Measurements from ENCODE around the gene SCRT2.

The SCRT2 gene

DNA sequence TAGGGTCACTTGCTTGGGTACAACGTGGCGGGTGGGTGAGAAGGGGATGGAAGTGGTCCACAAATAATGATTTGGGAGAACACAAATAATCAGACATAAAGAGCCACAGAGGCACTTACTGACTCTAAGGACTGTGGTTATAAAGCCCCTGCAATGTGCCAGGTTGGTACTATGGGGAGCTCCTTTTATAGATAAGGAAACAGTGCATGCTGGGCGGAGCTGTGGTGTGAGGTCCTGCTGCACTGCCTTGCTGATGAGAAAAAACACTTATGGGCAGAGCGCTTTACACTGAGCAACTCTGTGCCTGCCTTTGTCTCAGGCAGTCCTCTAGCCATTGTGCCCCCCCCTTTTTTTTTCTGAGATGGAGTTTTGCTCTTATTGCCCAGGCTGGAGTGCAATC is 29.1 kb upstream of the SCRT2 start:
- Histone ChIP-seq H3K27ac (replicated peaks) (no peak overlapping the region), H3K4me3 (replicated peaks; ENCODE audit: insufficient read depth, low read length) (no peak overlapping the region), H3K27me3 (ENCODE audit: insufficient read depth, poor library complexity, severe bottlenecking) (no peaks in the 10 kb centered on the region)
- no peak for DNase-seq (ENCODE audit: low read depth in 1 of 2, low spot score in 1 of 2)
- TF ChIP-seq GABPA (IDR thresholded peaks at IDR 0.05; ENCODE audit: low read depth) (no peak), POLR2AphosphoS5 (IDR thresholded peaks at IDR 0.05; ENCODE audit: low read depth) (no peak), CTCF (IDR thresholded peaks at IDR 0.05; ENCODE audit: insufficient read depth, low read length) (no peak), SPI1 (IDR thresholded peaks at IDR 0.05; ENCODE audit: borderline replicate concordance, low read depth) (no peak)
- TF ChIP-seq, protein P1, sequence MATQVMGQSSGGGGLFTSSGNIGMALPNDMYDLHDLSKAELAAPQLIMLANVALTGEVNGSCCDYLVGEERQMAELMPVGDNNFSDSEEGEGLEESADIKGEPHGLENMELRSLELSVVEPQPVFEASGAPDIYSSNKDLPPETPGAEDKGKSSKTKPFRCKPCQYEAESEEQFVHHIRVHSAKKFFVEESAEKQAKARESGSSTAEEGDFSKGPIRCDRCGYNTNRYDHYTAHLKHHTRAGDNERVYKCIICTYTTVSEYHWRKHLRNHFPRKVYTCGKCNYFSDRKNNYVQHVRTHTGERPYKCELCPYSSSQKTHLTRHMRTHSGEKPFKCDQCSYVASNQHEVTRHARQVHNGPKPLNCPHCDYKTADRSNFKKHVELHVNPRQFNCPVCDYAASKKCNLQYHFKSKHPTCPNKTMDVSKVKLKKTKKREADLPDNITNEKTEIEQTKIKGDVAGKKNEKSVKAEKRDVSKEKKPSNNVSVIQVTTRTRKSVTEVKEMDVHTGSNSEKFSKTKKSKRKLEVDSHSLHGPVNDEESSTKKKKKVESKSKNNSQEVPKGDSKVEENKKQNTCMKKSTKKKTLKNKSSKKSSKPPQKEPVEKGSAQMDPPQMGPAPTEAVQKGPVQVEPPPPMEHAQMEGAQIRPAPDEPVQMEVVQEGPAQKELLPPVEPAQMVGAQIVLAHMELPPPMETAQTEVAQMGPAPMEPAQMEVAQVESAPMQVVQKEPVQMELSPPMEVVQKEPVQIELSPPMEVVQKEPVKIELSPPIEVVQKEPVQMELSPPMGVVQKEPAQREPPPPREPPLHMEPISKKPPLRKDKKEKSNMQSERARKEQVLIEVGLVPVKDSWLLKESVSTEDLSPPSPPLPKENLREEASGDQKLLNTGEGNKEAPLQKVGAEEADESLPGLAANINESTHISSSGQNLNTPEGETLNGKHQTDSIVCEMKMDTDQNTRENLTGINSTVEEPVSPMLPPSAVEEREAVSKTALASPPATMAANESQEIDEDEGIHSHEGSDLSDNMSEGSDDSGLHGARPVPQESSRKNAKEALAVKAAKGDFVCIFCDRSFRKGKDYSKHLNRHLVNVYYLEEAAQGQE (IDR thresholded peaks at IDR 0.05; ENCODE audit: insufficient replicate concordance, low read depth): no peak

GRCh38 chr20:703426-703825 is 27.8 kb upstream of the SCRT2 start:
- no peak overlapping the region for H3K4me3 ChIP-seq (replicated peaks; ENCODE audit: insufficient read depth, low read length)
- H3K27me3 ChIP-seq (ENCODE audit: insufficient read depth, poor library complexity, severe bottlenecking): no peaks in the 10 kb centered on the region
- no peak for DNase-seq (ENCODE audit: low read depth in 1 of 2, low spot score in 1 of 2)
- H3K27ac ChIP-seq (replicated peaks): no peak overlapping the region
- no peak for TF ChIP-seq CTCF (IDR thresholded peaks at IDR 0.05; ENCODE audit: insufficient read depth, low read length)
- no peak for TF ChIP-seq GABPA (IDR thresholded peaks at IDR 0.05; ENCODE audit: low read depth)
- TF ChIP-seq, protein P1 (IDR thresholded peaks at IDR 0.05; ENCODE audit: insufficient replicate concordance, low read depth): no peak
- no peak for TF ChIP-seq POLR2AphosphoS5 (IDR thresholded peaks at IDR 0.05; ENCODE audit: low read depth)
- TF ChIP-seq SPI1 (IDR thresholded peaks at IDR 0.05; ENCODE audit: borderline replicate concordance, low read depth): no peak

GRCh38 chr20:703006-703405 is 27.4 kb upstream of the SCRT2 start:
- Histone ChIP-seq H3K4me3 (replicated peaks; ENCODE audit: insufficient read depth, low read length) (no peak overlapping the region), H3K27me3 (ENCODE audit: insufficient read depth, poor library complexity, severe bottlenecking) (no peaks in the 10 kb centered on the region), H3K27ac (replicated peaks) (no peak overlapping the region)
- TF ChIP-seq, protein P1 (IDR thresholded peaks at IDR 0.05; ENCODE audit: insufficient replicate concordance, low read depth): no peak
- no peak for TF ChIP-seq SPI1 (IDR thresholded peaks at IDR 0.05; ENCODE audit: borderline replicate concordance, low read depth)
- TF ChIP-seq GABPA (IDR thresholded peaks at IDR 0.05; ENCODE audit: low read depth): no peak
- TF ChIP-seq CTCF (IDR thresholded peaks at IDR 0.05; ENCODE audit: insufficient read depth, low read length): no peak
- TF ChIP-seq POLR2AphosphoS5 (IDR thresholded peaks at IDR 0.05; ENCODE audit: low read depth): no peak
- DNase-seq (ENCODE audit: low read depth in 1 of 2, low spot score in 1 of 2): no peak

Data from HL-60 (cell line).